GM19035 (cell line): ENCODE measurements around the gene E2F7.

Experiments used
- ATAC-seq: cut with Tn5 transposase; IDR thresholded peaks from one replicate; pipeline ENCODE4 v1.9.1; 2021; ENCODE audit not compliant: unreplicated experiment

E2F7 gene

GRCh38 chr12:77062846-77063461 lies 2.4 kb downstream of the E2F7 start:
- peak; percentile 35 for ATAC-seq

GRCh38 chr12:77062396-77062795 lies 3.0 kb downstream of the E2F7 start:
- ATAC-seq = no peak

GRCh38 chr12:77060883-77061240 lies 4.5 kb downstream of the E2F7 start:
- ATAC-seq = peak; percentile 36

- peak; percentile 66 for ATAC-seq
Observed at GRCh38 chr12:77060136-77060882, 5.1 kb downstream of the E2F7 start.

GRCh38 chr12:77058740-77059139 lies 6.6 kb downstream of the E2F7 start:
- ATAC-seq = no peak

GRCh38 chr12:77054851-77055250 lies 10.5 kb downstream of the E2F7 start:
- no peak for ATAC-seq

GRCh38 chr12:77053259-77053658 lies 12.1 kb downstream of the E2F7 start:
- no peak for ATAC-seq

- peak; percentile 97 for ATAC-seq
Observed at GRCh38 chr12:77049767-77050353, 15.5 kb downstream of the E2F7 start.

- no peak for ATAC-seq
Observed at GRCh38 chr12:77047341-77048109, 17.8 kb downstream of the E2F7 start.

- no peak for ATAC-seq
Observed at GRCh38 chr12:77046468-77046867, 18.9 kb downstream of the E2F7 start.

- no peak for ATAC-seq
Observed at GRCh38 chr12:77045183-77045582, 20.2 kb downstream of the E2F7 start.

GRCh38 chr12:77044721-77045120 lies 20.6 kb downstream of the E2F7 start:
- no peak for ATAC-seq

GRCh38 chr12:77042833-77043232 lies 22.5 kb downstream of the E2F7 start:
- no peak for ATAC-seq

- ATAC-seq = no peak
Observed at GRCh38 chr12:77040231-77040630, 25.1 kb downstream of the E2F7 start.

GRCh38 chr12:77035226-77035625 lies 30.1 kb downstream of the E2F7 start:
- no peak for ATAC-seq

- ATAC-seq = no peak
Observed at GRCh38 chr12:77033658-77034536, 31.5 kb downstream of the E2F7 start.

GRCh38 chr12:77032406-77032805 lies 33.0 kb downstream of the E2F7 start:
- ATAC-seq = no peak

- no peak for ATAC-seq
Observed at GRCh38 chr12:77031745-77032144, 33.6 kb downstream of the E2F7 start.

- no peak for ATAC-seq
Observed at GRCh38 chr12:77025782-77026314, 39.5 kb downstream of the E2F7 start.

- no peak for ATAC-seq
Observed at GRCh38 chr12:77023501-77023900, 41.9 kb downstream of the E2F7 start.
